Endothelial cell of umbilical vein (primary cell): ENCODE results near the gene MAPK8. TPM values are rescaled to one million over a fixed set of nuclear protein-coding genes. Genes with fewer than 3 reads are reported as not detected.

Source experiments
- BruUV-seq: library from RNA; stranded (reverse); fragments of 400-500 nt; replicated peaks from 2 replicates; lab custom pipeline; 2021; lab: Mats Ljungman, UMichigan
- CTCF ChIA-PET: fragments of 300-600, 350-600 bp; sonication (Branson Sonifier 250); formaldehyde crosslinking; loops from one replicate; lab custom pipeline; 2021; ENCODE audit warnings: antibody characterized with exemption, inconsistent platforms; lab: Charles Lee
- POLR2A ChIA-PET: fragments of 300-600, 350-600 bp; sonication (Branson Sonifier 250); formaldehyde crosslinking; loops from one replicate; lab custom pipeline; 2021; ENCODE audit warnings: antibody characterized with exemption, inconsistent platforms; lab: Charles Lee
- DNase-seq: peaks from one replicate; pipeline ENCODE4 v3.0.0-alpha.2; 2011; ENCODE audit warnings: low read depth, low spot score
- FAIRE-seq: peaks from 2 replicates; lab custom pipeline; 2011; peaks lifted over from hg19 to GRCh38; lab: Jason Lieb, UNC
- H2AFZ ChIP-seq: 2 replicates; pipeline ENCODE4 v1.6.0; 2012; ENCODE audit warnings: low read depth, low read length, control low read depth, inconsistent platforms
- H3K27ac ChIP-seq: 2 replicates; pipeline ENCODE4 v1.5.1; 2011; ENCODE audit warnings: low read depth, mild to moderate bottlenecking, control low read depth, low read length, moderate library complexity; ENCODE audit not compliant: insufficient read depth
- H3K27me3 ChIP-seq, 2 experiments: 2 replicates each; pipeline versions ENCODE4 v1.6.0 to v1.6.1; 2011; ENCODE audit warnings: low read length in 2 of 2, mixed read lengths in 1 of 2; ENCODE audit not compliant: control insufficient read depth in 2 of 2, insufficient read depth in 2 of 2
- H3K36me3 ChIP-seq, 2 experiments: 2 replicates in 1 of 2; 3 replicates in 1 of 2; pipeline ENCODE4 v1.5.1; 2011; ENCODE audit warnings: low read length in 2 of 2, mild to moderate bottlenecking in 1 of 2, moderate library complexity in 1 of 2; ENCODE audit not compliant: control insufficient read depth in 2 of 2, insufficient read depth in 2 of 2; ENCODE audit errors: extremely low read depth in 1 of 2
- H3K4me1 ChIP-seq: 3 replicates; pipeline ENCODE4 v1.5.1; 2011; ENCODE audit warnings: mild to moderate bottlenecking, low read length; ENCODE audit not compliant: control insufficient read depth, insufficient read depth; ENCODE audit errors: extremely low read depth
- H3K4me2 ChIP-seq: 2 replicates; pipeline ENCODE4 v1.6.1; 2011; ENCODE audit warnings: low read length, control low read depth, mixed read lengths; ENCODE audit not compliant: insufficient read depth
- H3K4me3 ChIP-seq, 3 experiments: fragments of 200-600 bp in 1 of 3; sonication (generic), shearing (Covaris generic) in 1 of 3; replicated peaks in 1 of 3; 2 replicates each; pipeline ENCODE4 v1.5.1; 2011 to 2016; ENCODE audit warnings: control low read depth in 3 of 3, low read length in 3 of 3, mild to moderate bottlenecking in 2 of 3, inconsistent platforms in 1 of 3, low read depth in 1 of 3, moderate library complexity in 1 of 3; ENCODE audit not compliant: insufficient read depth in 1 of 3
- H3K79me2 ChIP-seq: 2 replicates; pipeline ENCODE4 v1.6.0; 2012; ENCODE audit warnings: low read length, inconsistent platforms; ENCODE audit not compliant: control insufficient read depth, insufficient read depth
- H3K9ac ChIP-seq: replicated peaks from 2 replicates; pipeline ENCODE3; 2011; ENCODE audit warnings: low read length, control low read depth; ENCODE audit not compliant: insufficient read depth; ENCODE audit errors: extremely low read depth
- H3K9me1 ChIP-seq: replicated peaks from 3 replicates; pipeline ENCODE4 v1.6.0; 2011; ENCODE audit warnings: mild to moderate bottlenecking, low read length; ENCODE audit not compliant: control insufficient read depth, insufficient read depth; ENCODE audit errors: extremely low read depth
- H3K9me3 ChIP-seq: replicated peaks from 2 replicates; pipeline ENCODE4 v1.5.1; 2012; ENCODE audit warnings: low read length, inconsistent platforms; ENCODE audit not compliant: control insufficient read depth, insufficient read depth
- H4K20me1 ChIP-seq: replicated peaks from 2 replicates; pipeline ENCODE3; 2011; ENCODE audit warnings: mild to moderate bottlenecking, low read length; ENCODE audit not compliant: control insufficient read depth, insufficient read depth; ENCODE audit errors: extremely low read depth
- CTCF ChIP-seq, 2 donors: IDR thresholded peaks; 1 replicate in 1 of 2; 2 replicates in 1 of 2; pipeline ENCODE4 v1.5.1; 2011; ENCODE audit warnings: low read length in 2 of 2, mild to moderate bottlenecking in 2 of 2, moderate library complexity in 2 of 2, control low read depth in 1 of 2, inconsistent platforms in 1 of 2, low read depth in 1 of 2; ENCODE audit not compliant: insufficient read depth in 1 of 2; ENCODE audit errors: extremely low read depth in 1 of 2
- EZH2 ChIP-seq: IDR thresholded peaks from 2 replicates; pipeline ENCODE4 v1.6.1; 2012; ENCODE audit warnings: borderline replicate concordance, low read depth, mild to moderate bottlenecking, moderate library complexity, low read length, inconsistent platforms; ENCODE audit not compliant: severe bottlenecking
- FOS ChIP-seq: IDR thresholded peaks from 2 replicates; pipeline ENCODE4 v1.6.1; 2011; ENCODE audit warnings: mild to moderate bottlenecking, low read length, moderate library complexity, borderline replicate concordance; ENCODE audit not compliant: insufficient read depth
- GATA2 ChIP-seq: IDR thresholded peaks from 2 replicates; pipeline ENCODE4 v1.7.0; 2011; ENCODE audit warnings: low read depth, mild to moderate bottlenecking, moderate library complexity, mixed read lengths, low read length; ENCODE audit not compliant: insufficient read length, insufficient read depth
- JUN ChIP-seq: IDR thresholded peaks from 2 replicates; pipeline ENCODE4 v1.6.1; 2011; ENCODE audit warnings: borderline replicate concordance, low read depth; ENCODE audit not compliant: insufficient read length, insufficient read depth
- MAX ChIP-seq: IDR thresholded peaks from 2 replicates; pipeline ENCODE4 v1.6.1; 2011; ENCODE audit not compliant: insufficient read depth, insufficient read length
- MYC ChIP-seq: IDR thresholded peaks from one replicate; pipeline ENCODE4 v1.6.1; 2011; ENCODE audit warnings: mild to moderate bottlenecking, low read depth, low read length
- POLR2A ChIP-seq: IDR thresholded peaks from 2 replicates; pipeline ENCODE4 v1.6.1; 2012; ENCODE audit warnings: low read depth, mild to moderate bottlenecking, control low read depth, low read length
- POLR2AphosphoS5 ChIP-seq: IDR thresholded peaks from 2 replicates; pipeline ENCODE4 v1.6.1; 2012; ENCODE audit warnings: low read depth, mild to moderate bottlenecking, control low read depth, low read length, moderate library complexity; ENCODE audit not compliant: insufficient read depth
- dilution Hi-C: fragments of 300-500 bp; cut with MboI; formaldehyde crosslinking; loops from one replicate; pipeline ENCODE4 v1.15.0; 2019; ENCODE audit warnings: low sequenced_read_pairs; ENCODE audit not compliant: extremely low pct_ligation_motif_present
- intact Hi-C: fragments of 100-400 bp; cut with micrococcal nuclease; formaldehyde crosslinking; loops from one replicate; pipeline ENCODE4 v1.10.0; 2022
- polyA plus RNA-seq, 4 experiments: library from polyadenylated mRNA; depleted of rRNA in 3 of 4; stranded (reverse) in 3 of 4; unstranded in 1 of 4; fragments of >200 nt; gene quantifications; 2 replicates each; pipeline versions ENCODE4 v1.2.1 to v1.2.3, GENCODE V29; 2011 to 2012; ENCODE audit warnings: missing spikeins in 1 of 4
- total RNA-seq: library from RNA; stranded (reverse); gene quantifications from 2 replicates; pipeline ENCODE4 v1.2.3, GENCODE V29; 2021

Gene MAPK8
- total and polyA plus RNA-seq, 2 donors (not counting 3 experiments of a cell fraction or from before 2014, with no cell fraction given) = 25.3 to 56.2 TPM

- no peak overlapping the region for H2AFZ ChIP-seq
- FAIRE-seq (no peak), DNase-seq (peak; percentile 63)
- BruUV-seq = no TSS peak
- peak overlapping the region; percentile 1 for H3K4me2 ChIP-seq
- intact Hi-C loops = loop anchor here (2.0 kb wide), 1 partner anchor 35 kb away; no protein-coding TSS in a partner anchor
- CTCF ChIA-PET = interaction anchor here (1.0 to 2.1 kb wide), 7 partner anchors 8 to 256 kb away, joined by 3 to 13 read pairs (median 6); no protein-coding TSS in a partner anchor
- H3K27ac ChIP-seq = peak overlapping the region; percentile 20
- POLR2A ChIA-PET = no interaction called here
- no peaks in the 10 kb centered on the region for H4K20me1 ChIP-seq
- H3K27me3 ChIP-seq = no peaks in the 10 kb centered on the region
- no peaks in the 10 kb centered on the region for H3K9me3 ChIP-seq
- no peak overlapping the region for H3K4me3 ChIP-seq
- TF ChIP-seq MYC = no peak
- no peak for TF ChIP-seq JUN
- TF ChIP-seq FOS = no peak
- TF ChIP-seq POLR2AphosphoS5 = no peak
- no peak for TF ChIP-seq EZH2
- no peak for TF ChIP-seq GATA2
- no peak for TF ChIP-seq POLR2A
- TF ChIP-seq MAX = no peak
- TF ChIP-seq CTCF (IDR thresholded peaks at IDR 0.05; ENCODE audit: extremely low read depth in 1 of 2, insufficient read depth in 1 of 2, low read depth in 1 of 2, low read length in 2 of 2) = no peak
- dilution Hi-C loops = no loop called here
- peaks cover 4% of the 10 kb centered on the region for H3K9me1 ChIP-seq
- no peaks in the 10 kb centered on the region for H3K36me3 ChIP-seq
- H3K9ac ChIP-seq = no peak overlapping the region
- H3K79me2 ChIP-seq = peaks cover 12% of the 10 kb centered on the region
- peaks cover 19% of the 10 kb centered on the region for H3K4me1 ChIP-seq
Observed at GRCh38 chr10:48400129-48400849, 93.8 kb downstream of the MAPK8 start.
